PC-3 (cell line): ENCODE data around the gene VSIG10L2.

ENCODE experiments used
- EZH2phosphoT487 ChIP-seq: fragments of 300-600 bp; sonication (generic); IDR thresholded peaks from 2 replicates; pipeline ENCODE4 v1.6.1; 2018; ENCODE audit warnings: mild to moderate bottlenecking, antibody characterized with exemption, low read length, borderline replicate concordance
- TF ChIP-seq, protein P1 (sequence below): fragments of 300-600 bp; sonication (generic); conservative IDR thresholded peaks from 2 replicates; pipeline ENCODE4 v1.5.1; 2017; ENCODE audit warnings: antibody characterized with exemption, low read depth, mild to moderate bottlenecking, low read length

DNA sequence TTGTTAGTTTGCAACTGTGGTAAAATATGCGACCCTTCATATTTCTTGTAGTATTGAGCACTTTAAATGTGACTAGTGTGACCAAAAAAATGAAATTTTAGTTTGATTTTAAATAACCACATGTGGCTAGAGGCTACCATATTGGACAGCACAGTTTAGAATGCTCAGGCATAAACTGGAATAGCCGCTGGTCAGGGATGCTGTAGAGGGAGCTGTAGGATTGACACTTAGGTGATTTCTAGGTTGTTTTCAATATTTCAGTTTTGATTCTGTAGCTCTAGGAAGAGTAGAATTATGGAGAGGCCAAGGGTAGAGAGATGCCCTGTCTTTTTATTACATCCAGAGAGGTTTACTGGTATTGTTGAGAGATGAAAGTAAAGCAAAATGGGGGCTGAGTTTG, 10.8 kb upstream of the VSIG10L2 start:
- TF ChIP-seq, protein P1, sequence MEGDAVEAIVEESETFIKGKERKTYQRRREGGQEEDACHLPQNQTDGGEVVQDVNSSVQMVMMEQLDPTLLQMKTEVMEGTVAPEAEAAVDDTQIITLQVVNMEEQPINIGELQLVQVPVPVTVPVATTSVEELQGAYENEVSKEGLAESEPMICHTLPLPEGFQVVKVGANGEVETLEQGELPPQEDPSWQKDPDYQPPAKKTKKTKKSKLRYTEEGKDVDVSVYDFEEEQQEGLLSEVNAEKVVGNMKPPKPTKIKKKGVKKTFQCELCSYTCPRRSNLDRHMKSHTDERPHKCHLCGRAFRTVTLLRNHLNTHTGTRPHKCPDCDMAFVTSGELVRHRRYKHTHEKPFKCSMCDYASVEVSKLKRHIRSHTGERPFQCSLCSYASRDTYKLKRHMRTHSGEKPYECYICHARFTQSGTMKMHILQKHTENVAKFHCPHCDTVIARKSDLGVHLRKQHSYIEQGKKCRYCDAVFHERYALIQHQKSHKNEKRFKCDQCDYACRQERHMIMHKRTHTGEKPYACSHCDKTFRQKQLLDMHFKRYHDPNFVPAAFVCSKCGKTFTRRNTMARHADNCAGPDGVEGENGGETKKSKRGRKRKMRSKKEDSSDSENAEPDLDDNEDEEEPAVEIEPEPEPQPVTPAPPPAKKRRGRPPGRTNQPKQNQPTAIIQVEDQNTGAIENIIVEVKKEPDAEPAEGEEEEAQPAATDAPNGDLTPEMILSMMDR: peak; percentile 43
- no peak for TF ChIP-seq EZH2phosphoT487
